Activated B cell treated with CpG ODN at 0.5 μM for 24 hours (primary cell): Measurements from ENCODE around the gene TADA3. TPM values are rescaled to one million over a fixed set of nuclear protein-coding genes. Genes with fewer than 3 reads are reported as not detected.

ENCODE experiments used
- ATAC-seq: fragments of 200-7000 bp; cut with Tn5 transposase; one replicate; pipeline ENCODE4 v1.10.0; 2021; ENCODE audit warnings: low read depth, mild to moderate bottlenecking, moderate library complexity
- CTCF ChIA-PET: fragments of 350-600 bp; sonication (Branson Sonifier 250); formaldehyde crosslinking; loops from one replicate; lab custom pipeline; 2021; ENCODE audit warnings: antibody characterized with exemption; lab: Charles Lee
- POLR2A ChIA-PET: fragments of 350-600 bp; sonication (Branson Sonifier 250); formaldehyde crosslinking; loops from one replicate; lab custom pipeline; 2021; ENCODE audit warnings: antibody characterized with exemption; lab: Charles Lee
- DNase-seq: peaks from one replicate; pipeline ENCODE4 v3.0.0; 2022
- H3K27ac Mint-ChIP-seq: one replicate; pipeline ENCODE4 v1.8.0; 2020; ENCODE audit warnings: mixed read lengths
- H3K27me3 Mint-ChIP-seq: one replicate; pipeline ENCODE4 v1.8.0; 2021; ENCODE audit warnings: mixed read lengths
- H3K36me3 Mint-ChIP-seq: one replicate; pipeline ENCODE4 v1.8.0; 2021; ENCODE audit warnings: low read depth, mixed read lengths
- H3K4me1 Mint-ChIP-seq: one replicate; pipeline ENCODE4 v1.8.0; 2021; ENCODE audit warnings: mixed read lengths
- H3K4me3 Mint-ChIP-seq: one replicate; pipeline ENCODE4 v1.8.0; 2020; ENCODE audit warnings: mild to moderate bottlenecking, mixed read lengths
- H3K9me3 Mint-ChIP-seq: one replicate; pipeline ENCODE4 v1.8.0; 2020; ENCODE audit warnings: mixed read lengths
- intact Hi-C: fragments of 100-400 bp; cut with micrococcal nuclease; formaldehyde crosslinking; loops from one replicate; pipeline ENCODE4 v1.15.1; 2024
- total RNA-seq: library from RNA; stranded (reverse); gene quantifications from 2 replicates; pipeline ENCODE4 v1.2.3, GENCODE V29; 2022
- TF ChIP-seq, protein P1 (sequence below): fragments of 200-600 bp; IDR thresholded peaks from one replicate; pipeline ENCODE4 v1.8.0; 2022; ENCODE audit warnings: antibody characterized with exemption, mild to moderate bottlenecking

TADA3 gene
- total RNA-seq, 1 donor from 2014 or later, result 44.7 TPM

DNA sequence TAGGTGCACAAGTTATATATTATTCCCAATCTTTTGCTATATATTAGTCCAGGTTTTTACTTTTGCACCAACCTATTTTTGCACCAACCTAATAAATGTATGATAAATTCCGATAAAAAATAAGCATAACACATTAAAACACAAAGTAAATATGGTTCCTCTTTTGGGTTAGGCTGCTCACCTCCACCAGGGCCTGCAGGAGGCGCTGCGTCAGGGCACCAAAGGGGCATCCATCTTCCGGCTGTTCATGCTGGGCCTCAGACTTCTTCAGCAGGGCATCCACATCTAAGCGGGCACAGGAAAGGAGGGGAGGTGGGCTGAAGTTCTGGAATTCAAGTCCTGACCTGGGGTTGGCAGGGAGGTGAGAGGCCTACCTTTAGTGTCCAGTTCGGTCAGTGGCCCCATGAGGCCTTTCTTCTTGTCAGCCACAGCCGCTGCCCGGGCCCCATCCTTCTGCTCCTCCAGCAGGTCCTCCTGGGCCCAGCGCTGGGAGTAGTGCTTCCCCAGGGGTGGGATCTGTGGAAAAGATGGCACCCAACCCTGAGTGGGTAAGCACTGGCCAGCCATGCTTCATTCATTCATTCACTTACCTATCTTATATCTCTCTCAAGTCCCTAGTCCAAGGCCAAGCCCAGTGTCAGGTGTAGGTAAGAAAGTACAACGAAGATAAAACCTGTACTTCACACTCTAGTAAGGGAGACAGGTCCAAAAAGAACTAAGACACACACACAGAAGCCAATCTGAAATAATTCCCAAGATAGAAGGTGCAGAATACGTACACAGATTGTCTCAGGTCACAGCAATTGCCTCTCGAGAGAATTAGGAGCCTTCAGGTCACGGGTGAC is 5.2 kb downstream of the TADA3 start:
- H3K4me1 Mint-ChIP-seq, result peaks cover 30% of the 10 kb centered on the region
- no peaks in the 10 kb centered on the region for H3K27me3 Mint-ChIP-seq
- ChIA-PET POLR2A (interaction anchor here (0.6 to 1.2 kb wide), 4 partner anchors 8 to 490 kb away, joined by 4 to 8 read pairs (median 5); partner anchors contain the start of gene OGG1), CTCF (no interaction called here)
- H3K36me3 Mint-ChIP-seq, result peaks cover 66% of the 10 kb centered on the region
- H3K27ac Mint-ChIP-seq, result no peak overlapping the region
- no peaks in the 10 kb centered on the region for H3K9me3 Mint-ChIP-seq
- DNase-seq (no peak), ATAC-seq (no peak)
- no peak overlapping the region for H3K4me3 Mint-ChIP-seq
- intact Hi-C loops, result no loop called here
- TF ChIP-seq, protein P1, sequence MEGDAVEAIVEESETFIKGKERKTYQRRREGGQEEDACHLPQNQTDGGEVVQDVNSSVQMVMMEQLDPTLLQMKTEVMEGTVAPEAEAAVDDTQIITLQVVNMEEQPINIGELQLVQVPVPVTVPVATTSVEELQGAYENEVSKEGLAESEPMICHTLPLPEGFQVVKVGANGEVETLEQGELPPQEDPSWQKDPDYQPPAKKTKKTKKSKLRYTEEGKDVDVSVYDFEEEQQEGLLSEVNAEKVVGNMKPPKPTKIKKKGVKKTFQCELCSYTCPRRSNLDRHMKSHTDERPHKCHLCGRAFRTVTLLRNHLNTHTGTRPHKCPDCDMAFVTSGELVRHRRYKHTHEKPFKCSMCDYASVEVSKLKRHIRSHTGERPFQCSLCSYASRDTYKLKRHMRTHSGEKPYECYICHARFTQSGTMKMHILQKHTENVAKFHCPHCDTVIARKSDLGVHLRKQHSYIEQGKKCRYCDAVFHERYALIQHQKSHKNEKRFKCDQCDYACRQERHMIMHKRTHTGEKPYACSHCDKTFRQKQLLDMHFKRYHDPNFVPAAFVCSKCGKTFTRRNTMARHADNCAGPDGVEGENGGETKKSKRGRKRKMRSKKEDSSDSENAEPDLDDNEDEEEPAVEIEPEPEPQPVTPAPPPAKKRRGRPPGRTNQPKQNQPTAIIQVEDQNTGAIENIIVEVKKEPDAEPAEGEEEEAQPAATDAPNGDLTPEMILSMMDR, result no peak

DNA sequence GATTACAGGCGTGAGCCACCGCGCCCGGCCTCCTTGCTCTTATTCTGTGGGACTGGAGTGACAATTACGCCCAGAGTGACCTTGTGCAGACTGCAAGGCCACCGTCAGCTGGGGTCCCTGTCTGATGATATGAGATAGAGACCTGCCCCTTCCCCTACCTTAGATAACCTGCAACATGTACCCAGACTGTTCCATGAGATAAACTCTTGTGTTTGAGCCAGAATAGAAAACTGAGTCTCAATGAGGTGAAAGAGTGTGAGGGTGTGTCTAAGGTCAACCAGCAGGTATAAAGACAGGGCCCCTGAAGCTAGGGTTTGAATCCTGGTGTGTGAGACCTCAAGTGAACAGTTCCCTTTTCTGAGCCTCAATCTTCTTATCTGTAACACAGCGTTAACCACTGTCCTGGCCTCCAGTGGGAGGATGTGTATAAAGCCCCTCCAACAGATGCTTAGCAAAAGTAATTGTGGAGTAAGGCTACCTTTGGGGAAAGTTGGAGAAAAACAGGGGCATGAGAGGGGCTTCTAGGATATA is 6.0 kb downstream of the TADA3 start:
- no peak overlapping the region for H3K4me3 Mint-ChIP-seq
- DNase-seq, result no peak
- H3K36me3 Mint-ChIP-seq, result peaks cover 66% of the 10 kb centered on the region
- TF ChIP-seq, protein P1, result no peak
- intact Hi-C loops, result no loop called here
- ChIA-PET POLR2A (interaction anchor here (1.2 kb wide), 2 partner anchors 9 to 36 kb away, joined by 4 to 8 read pairs; partner anchors contain the start of gene OGG1), CTCF (no interaction called here)
- H3K4me1 Mint-ChIP-seq, result peaks cover 30% of the 10 kb centered on the region
- H3K27me3 Mint-ChIP-seq, result no peaks in the 10 kb centered on the region
- no peak overlapping the region for H3K27ac Mint-ChIP-seq
- ATAC-seq, result no peak
- H3K9me3 Mint-ChIP-seq, result no peaks in the 10 kb centered on the region

DNA sequence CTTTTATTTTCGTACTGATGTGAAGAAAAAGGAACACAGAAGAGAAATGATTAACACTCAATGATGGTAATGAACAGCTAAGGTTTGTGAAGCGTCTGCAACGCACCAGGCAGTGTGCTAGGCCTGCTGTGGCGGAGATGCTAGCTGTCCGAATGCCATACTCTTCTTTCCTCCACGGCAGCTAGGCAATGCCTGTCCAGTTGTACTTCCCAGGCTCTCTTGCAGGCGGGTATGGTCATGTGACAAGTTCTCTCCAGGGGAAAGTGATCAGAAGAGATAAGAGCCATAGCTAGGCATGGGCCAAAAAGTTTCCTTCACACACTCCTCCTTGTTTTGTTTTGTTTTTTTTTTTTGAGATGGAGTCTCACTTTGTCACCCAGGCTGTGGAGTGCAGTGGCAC is 6.7 kb downstream of the TADA3 start:
- H3K36me3 Mint-ChIP-seq, result peaks cover 66% of the 10 kb centered on the region
- no peaks in the 10 kb centered on the region for H3K9me3 Mint-ChIP-seq
- H3K4me1 Mint-ChIP-seq, result peaks cover 30% of the 10 kb centered on the region
- TF ChIP-seq, protein P1, result no peak
- H3K27me3 Mint-ChIP-seq, result no peaks in the 10 kb centered on the region
- ChIA-PET CTCF (no interaction called here), POLR2A (interaction anchor here (0.6 to 1.2 kb wide), 4 partner anchors 10 to 48 kb away, joined by 4 to 8 read pairs (median 6); partner anchors contain the start of gene OGG1)
- intact Hi-C loops, result no loop called here
- DNase-seq, result no peak
- no peak overlapping the region for H3K27ac Mint-ChIP-seq
- H3K4me3 Mint-ChIP-seq, result no peak overlapping the region
- ATAC-seq, result no peak

DNA sequence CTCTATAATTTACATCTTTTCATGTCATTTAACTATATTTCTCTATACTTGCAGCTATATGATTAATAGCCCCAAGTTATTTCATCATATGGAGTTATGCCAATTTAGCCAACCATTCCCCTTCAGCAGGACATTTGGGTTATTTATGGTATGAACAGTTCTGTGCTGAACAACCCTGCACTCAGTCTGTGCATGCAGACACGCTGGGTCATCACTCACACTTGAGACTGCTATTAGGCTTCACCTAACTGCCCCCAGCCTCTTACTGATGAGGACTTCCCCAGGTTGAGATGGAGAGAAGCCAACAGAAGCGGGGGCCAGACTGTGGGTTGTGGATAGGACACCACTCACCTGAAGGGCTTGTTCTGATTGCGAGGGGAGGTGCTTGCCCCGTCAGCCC is 7.3 kb downstream of the TADA3 start:
- TF ChIP-seq, protein P1, result no peak
- peaks cover 32% of the 10 kb centered on the region for H3K4me1 Mint-ChIP-seq
- H3K27ac Mint-ChIP-seq, result no peak overlapping the region
- no peak overlapping the region for H3K4me3 Mint-ChIP-seq
- peaks cover 61% of the 10 kb centered on the region for H3K36me3 Mint-ChIP-seq
- intact Hi-C loops, result no loop called here
- ATAC-seq (no peak), DNase-seq (no peak)
- ChIA-PET CTCF (no interaction called here), POLR2A (interaction anchor here (0.9 kb wide), 1 partner anchor 49 kb away, joined by 4 read pairs; no protein-coding TSS in a partner anchor)
- no peaks in the 10 kb centered on the region for H3K9me3 Mint-ChIP-seq
- H3K27me3 Mint-ChIP-seq, result no peaks in the 10 kb centered on the region

DNA sequence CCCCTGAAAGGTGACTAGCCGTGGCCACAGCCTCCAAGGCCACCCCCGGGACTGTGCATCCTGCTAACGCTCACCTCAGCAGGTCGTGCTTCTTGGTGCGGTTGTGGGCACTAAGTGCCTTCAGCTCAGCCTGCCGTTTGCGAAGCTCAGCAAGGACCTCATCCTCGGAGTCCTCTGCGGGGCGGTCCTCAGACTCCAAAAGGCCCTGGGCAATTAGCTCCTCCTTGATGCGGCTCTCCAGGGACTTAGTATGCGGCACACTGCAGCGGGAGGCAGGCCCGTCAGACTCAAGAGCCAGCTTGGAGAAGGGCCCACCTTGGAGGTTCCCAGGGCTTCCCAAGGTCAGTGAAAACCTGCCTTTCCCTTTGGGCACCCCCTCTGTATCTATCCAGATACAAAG is 8.3 kb downstream of the TADA3 start:
- intact Hi-C loops, result no loop called here
- DNase-seq (no peak), ATAC-seq (no peak)
- TF ChIP-seq, protein P1, result no peak
- peaks cover 41% of the 10 kb centered on the region for H3K4me1 Mint-ChIP-seq
- H3K9me3 Mint-ChIP-seq, result no peaks in the 10 kb centered on the region
- no peaks in the 10 kb centered on the region for H3K27me3 Mint-ChIP-seq
- ChIA-PET POLR2A (interaction anchor here (0.6 to 5.6 kb wide), 2 partner anchors 10 to 203 kb away, joined by 13 to 133 read pairs; partner anchors contain the start of genes ARPC4, EMC3 and TADA3), CTCF (no interaction called here)
- H3K4me3 Mint-ChIP-seq, result no peak overlapping the region
- peaks cover 51% of the 10 kb centered on the region for H3K36me3 Mint-ChIP-seq
- no peak overlapping the region for H3K27ac Mint-ChIP-seq
